AG04450 (cell line): ENCODE measurements around the gene DPH5. TPM values are rescaled to one million over a fixed set of nuclear protein-coding genes. Genes with fewer than 3 reads are reported as not detected.
"Not testable (repeated sequence)": the region's sequence is repeated elsewhere in the genome, so short reads cannot be mapped to it uniquely, and the experiment has no call there.

Source experiments
- CTCF ChIA-PET: fragments of 300-600, 350-600 bp; formaldehyde crosslinking; extraction: SDS; loops from one replicate; lab custom pipeline; 2022; ENCODE audit warnings: antibody characterized with exemption, inconsistent platforms; lab: Charles Lee
- POLR2A ChIA-PET: fragments of 350-600 bp; formaldehyde crosslinking; extraction: SDS; loops from one replicate; lab custom pipeline; 2021; ENCODE audit warnings: antibody characterized with exemption, inconsistent platforms; lab: Yijun Ruan, JAX
- DNase-seq: peaks from one replicate; pipeline ENCODE4 v3.0.0-alpha.2; 2011; ENCODE audit warnings: low read depth, low spot score
- H3K27ac ChIP-seq: one replicate; pipeline ENCODE4 v1.5.1; 2012; ENCODE audit warnings: low read depth, low read length, control low read depth
- H3K27me3 ChIP-seq: one replicate; pipeline ENCODE4 v1.6.0; 2012; ENCODE audit warnings: low read length; ENCODE audit not compliant: control insufficient read depth, insufficient read depth
- H3K4me3 ChIP-seq: 2 replicates; pipeline ENCODE4 v1.5.1; 2011; ENCODE audit warnings: mild to moderate bottlenecking, low read depth, low read length, control low read depth
- H3K9me3 ChIP-seq: 2 replicates; pipeline ENCODE4 v1.5.1; 2012; ENCODE audit warnings: low read length; ENCODE audit not compliant: control insufficient read depth, insufficient read depth
- CTCF ChIP-seq: IDR thresholded peaks from 2 replicates; pipeline ENCODE4 v1.5.1; 2011; ENCODE audit warnings: low read depth, low read length, control low read depth, inconsistent platforms
- polyA plus RNA-seq: library from polyadenylated mRNA; depleted of rRNA; stranded (reverse); fragments of >200 nt; gene quantifications from 2 replicates; pipeline ENCODE4 v1.2.3, GENCODE V29; 2011

The DPH5 gene
- polyA plus RNA-seq, 1 experiment = 87.4 TPM

DNA sequence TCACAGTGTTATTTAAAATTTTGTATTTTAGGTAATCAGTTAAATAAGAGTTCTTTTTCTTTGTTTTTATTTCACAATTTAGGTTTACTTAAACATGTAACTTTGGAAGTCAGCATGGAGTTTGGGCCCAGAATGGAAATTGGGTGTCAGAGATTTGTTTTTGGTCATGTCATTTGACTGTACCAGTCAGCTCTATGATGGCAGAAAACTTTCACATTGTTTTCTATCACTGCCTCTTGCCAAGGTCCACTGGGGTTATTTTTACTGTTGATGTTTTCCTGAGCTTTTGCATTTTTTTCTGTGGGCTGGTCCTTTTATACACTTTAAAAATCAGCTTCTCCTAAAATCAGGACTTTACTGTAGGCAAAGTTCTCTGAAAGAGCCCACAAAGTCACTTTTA is 75.2 kb downstream of the DPH5 start:
- TF ChIP-seq CTCF = no peak
- ChIA-PET CTCF (interaction anchor here (1.5 to 1.6 kb wide), 2 partner anchors 288 to 338 kb away, joined by 5 to 8 read pairs; no protein-coding TSS in a partner anchor), POLR2A (interaction anchor here (0.6 kb wide), 1 partner anchor 26 kb away, joined by 5 read pairs; no protein-coding TSS in a partner anchor)
- Histone ChIP-seq H3K4me3 (no peak overlapping the region), H3K9me3 (no peaks in the 10 kb centered on the region), H3K27ac (no peak overlapping the region), H3K27me3 (no peaks in the 10 kb centered on the region)
- no peak for DNase-seq

GRCh38 chr1:100949515-100950158 is 75.9 kb downstream of the DPH5 start:
- H3K9me3 ChIP-seq, H3K27ac ChIP-seq, H3K27me3 ChIP-seq, H3K4me3 ChIP-seq, POLR2A ChIA-PET, DNase-seq: not testable (repeated sequence)
- CTCF ChIA-PET = interaction anchor here (1.6 kb wide), 1 partner anchor 289 kb away, joined by 8 read pairs; no protein-coding TSS in a partner anchor

- DNase-seq, H3K4me3 ChIP-seq, H3K27ac ChIP-seq, H3K27me3 ChIP-seq, POLR2A ChIA-PET, H3K9me3 ChIP-seq: not testable (repeated sequence)
- CTCF ChIA-PET = interaction anchor here (0.6 to 1.6 kb wide), 3 partner anchors 9 to 340 kb away, joined by 3 read pairs; no protein-coding TSS in a partner anchor
These were observed 76.7 kb downstream of the DPH5 start for GRCh38 chr1:100948721-100949405.

DNA sequence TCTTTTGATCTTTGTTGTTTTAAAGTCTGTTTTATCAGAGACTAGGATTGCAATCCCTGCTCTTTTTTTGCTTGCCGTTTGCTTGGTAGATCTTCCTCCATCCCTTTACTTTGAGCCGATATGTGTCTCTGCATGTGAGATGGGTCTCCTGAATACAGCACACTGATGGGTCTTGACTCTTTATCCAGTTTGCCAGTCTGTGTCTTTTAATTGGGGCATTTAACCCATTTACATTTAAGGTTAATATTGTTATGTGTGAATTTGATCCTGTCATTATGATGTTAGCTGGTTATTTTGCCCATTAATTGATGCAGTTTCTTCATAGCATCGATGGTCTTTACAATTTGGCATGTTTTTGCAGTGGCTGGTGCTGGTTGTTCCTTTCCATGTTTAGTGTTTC is 77.8 kb downstream of the DPH5 start:
- not testable (repeated sequence) for H3K27ac ChIP-seq

GRCh38 chr1:100946064-100946463 is 79.5 kb downstream of the DPH5 start:
- DNase-seq, H3K27ac ChIP-seq, H3K9me3 ChIP-seq, H3K27me3 ChIP-seq, H3K4me3 ChIP-seq, POLR2A ChIA-PET, CTCF ChIA-PET: not testable (repeated sequence)

More for the DNA sequence above, 77.8 kb downstream of the DPH5 start:
- H3K4me3 ChIP-seq, DNase-seq, H3K27me3 ChIP-seq, H3K9me3 ChIP-seq, POLR2A ChIA-PET: not testable (repeated sequence)
- CTCF ChIA-PET = interaction anchor here (1.6 kb wide), 1 partner anchor 341 kb away, joined by 3 read pairs; no protein-coding TSS in a partner anchor

DNA sequence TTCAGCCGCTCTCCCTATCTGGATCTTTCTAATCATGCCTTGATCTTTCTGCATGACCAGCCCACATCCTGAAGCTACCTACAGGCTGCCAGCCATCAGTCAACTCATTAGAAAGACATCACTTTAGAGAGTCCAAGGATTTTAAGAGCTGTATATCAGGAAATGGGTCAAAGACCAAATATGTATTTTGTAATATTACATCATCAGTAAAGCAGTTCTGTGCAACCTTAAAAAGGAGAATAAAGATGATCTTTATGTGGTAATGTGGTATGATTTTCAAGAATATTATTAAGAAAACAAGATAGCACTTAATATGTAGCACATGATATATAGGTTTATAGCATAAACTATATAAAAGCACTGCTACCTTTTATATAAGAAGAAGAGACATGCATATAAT is 82.1 kb downstream of the DPH5 start:
- TF ChIP-seq CTCF = no peak

More for the DNA sequence above, 82.1 kb downstream of the DPH5 start:
- CTCF ChIA-PET = interaction anchor here (2.1 kb wide), 1 partner anchor 345 kb away, joined by 7 read pairs; no protein-coding TSS in a partner anchor
- DNase-seq = no peak
- H3K4me3 ChIP-seq = no peak overlapping the region
- H3K27ac ChIP-seq = no peak overlapping the region
- POLR2A ChIA-PET = no interaction called here
- H3K9me3 ChIP-seq = no peaks in the 10 kb centered on the region
- H3K27me3 ChIP-seq = no peaks in the 10 kb centered on the region
